Astrocyte (in vitro differentiated cells and primary cell): ENCODE measurements around the gene TMEM238L. TPM values are rescaled to one million over a fixed set of nuclear protein-coding genes. Genes with fewer than 3 reads are reported as not detected.

Experiments
- DNase-seq: peaks from one replicate; pipeline ENCODE4 v3.0.0-alpha.2; 2010; ENCODE audit warnings: low read depth
- FAIRE-seq: peaks from 2 replicates; lab custom pipeline; 2011; peaks lifted over from hg19 to GRCh38; lab: Jason Lieb, UNC
- H2AFZ ChIP-seq: 2 replicates; pipeline ENCODE4 v1.6.0; 2012; ENCODE audit warnings: low read depth, low read length, inconsistent platforms
- H3K27ac ChIP-seq: 2 replicates; pipeline ENCODE4 v1.5.1; 2011; ENCODE audit warnings: low read depth, low read length, inconsistent platforms
- H3K27me3 ChIP-seq: 2 replicates; pipeline ENCODE4 v1.6.0; 2011; ENCODE audit warnings: low read length, inconsistent platforms; ENCODE audit not compliant: insufficient read depth
- H3K36me3 ChIP-seq: 2 replicates; pipeline ENCODE4 v1.5.1; 2011; ENCODE audit warnings: low read length, inconsistent platforms; ENCODE audit not compliant: insufficient read depth
- H3K4me1 ChIP-seq: 2 replicates; pipeline ENCODE4 v1.5.1; 2011; ENCODE audit warnings: low read length, inconsistent platforms; ENCODE audit not compliant: insufficient read depth
- H3K4me2 ChIP-seq: 2 replicates; pipeline ENCODE4 v1.6.0; 2012; ENCODE audit warnings: low read length, inconsistent platforms
- H3K4me3 ChIP-seq: 2 replicates; pipeline ENCODE4 v1.5.1; 2011; ENCODE audit warnings: low read depth, mild to moderate bottlenecking, low read length, inconsistent platforms; ENCODE audit not compliant: insufficient read depth
- H3K79me2 ChIP-seq: 2 replicates; pipeline ENCODE4 v1.6.0; 2012; ENCODE audit warnings: mild to moderate bottlenecking, low read length, inconsistent platforms; ENCODE audit not compliant: insufficient read depth
- H3K9ac ChIP-seq: 2 replicates; pipeline ENCODE4 v1.6.0; 2012; ENCODE audit warnings: mild to moderate bottlenecking, low read length, inconsistent platforms
- H3K9me3 ChIP-seq: 2 replicates; pipeline ENCODE4 v1.5.1; 2012; ENCODE audit warnings: low read depth, mild to moderate bottlenecking, low read length, inconsistent platforms; ENCODE audit not compliant: insufficient read depth
- H4K20me1 ChIP-seq: 2 replicates; pipeline ENCODE4 v1.6.0; 2012; ENCODE audit warnings: low read length, inconsistent platforms; ENCODE audit not compliant: insufficient read depth
- H3K27ac Mint-ChIP-seq: one replicate; pipeline ENCODE4 v1.8.0; 2021; ENCODE audit warnings: mild to moderate bottlenecking, mixed read lengths; ENCODE audit not compliant: unreplicated experiment
- H3K27me3 Mint-ChIP-seq: one replicate; pipeline ENCODE4 v1.8.0; 2021; ENCODE audit warnings: low read depth, mixed read lengths; ENCODE audit not compliant: unreplicated experiment
- H3K36me3 Mint-ChIP-seq: one replicate; pipeline ENCODE4 v1.8.0; 2021; ENCODE audit warnings: low read depth, mixed read lengths; ENCODE audit not compliant: unreplicated experiment
- H3K4me1 Mint-ChIP-seq: one replicate; pipeline ENCODE4 v1.8.0; 2021; ENCODE audit warnings: low read depth, mixed read lengths; ENCODE audit not compliant: unreplicated experiment
- H3K4me3 Mint-ChIP-seq: one replicate; pipeline ENCODE4 v1.8.0; 2021; ENCODE audit warnings: mild to moderate bottlenecking, moderate library complexity, mixed read lengths; ENCODE audit not compliant: unreplicated experiment
- H3K9me3 Mint-ChIP-seq: one replicate; pipeline ENCODE4 v1.8.0; 2021; ENCODE audit warnings: mild to moderate bottlenecking, mixed read lengths; ENCODE audit not compliant: unreplicated experiment
- EZH2 ChIP-seq: IDR thresholded peaks from 2 replicates; pipeline ENCODE4 v1.6.1; 2012; ENCODE audit warnings: mild to moderate bottlenecking, low read length, inconsistent platforms; ENCODE audit not compliant: insufficient read depth
- total RNA-seq: library from RNA; stranded (reverse); gene quantifications from 2 replicates; pipeline ENCODE4 v1.2.1, GENCODE V29; 2021
- TF ChIP-seq, protein P1 (sequence below): IDR thresholded peaks from 2 replicates; pipeline ENCODE4 v1.5.1; 2011; ENCODE audit warnings: low read depth, mild to moderate bottlenecking, inconsistent platforms, low read length, moderate library complexity; ENCODE audit not compliant: insufficient read depth

Gene TMEM238L
- total RNA-seq, 1 donor from 2014 or later: not detected

DNA sequence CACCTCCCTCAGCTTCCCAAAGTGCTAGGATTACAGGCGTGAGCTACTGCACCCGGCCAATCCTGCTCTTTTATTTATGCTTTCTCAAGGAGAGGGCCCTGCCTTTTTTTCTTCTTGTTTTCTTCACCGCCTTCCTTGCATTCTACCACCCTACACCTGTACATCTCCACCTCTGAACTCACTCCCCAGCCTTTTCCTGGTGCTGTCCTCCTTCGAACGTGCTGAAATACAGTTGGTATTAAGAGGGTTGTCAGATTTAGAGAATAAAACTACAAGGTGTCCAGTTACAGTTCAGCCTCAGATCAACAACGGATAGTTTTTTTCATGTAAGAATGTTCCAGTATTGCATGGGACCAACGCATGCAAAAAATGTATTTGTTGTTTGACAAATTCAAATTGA, 32.2 kb upstream of the TMEM238L start:
- FAIRE-seq (no peak), DNase-seq (no peak)
- Mint-ChIP-seq H3K36me3 (no peaks in the 10 kb centered on the region), H3K9me3 (no peaks in the 10 kb centered on the region), H3K27me3 (peaks cover 12% of the 10 kb centered on the region), H3K4me1 (no peaks in the 10 kb centered on the region), H3K27ac (no peak overlapping the region), H3K4me3 (no peak overlapping the region)
- no peaks in the 10 kb centered on the region for H3K79me2 ChIP-seq
- H2AFZ ChIP-seq: no peak overlapping the region
- H3K4me2 ChIP-seq: no peak overlapping the region
- H3K4me3 ChIP-seq: no peak overlapping the region
- H3K27ac ChIP-seq: no peak overlapping the region
- no peaks in the 10 kb centered on the region for H3K36me3 ChIP-seq
- H3K9me3 ChIP-seq: no peaks in the 10 kb centered on the region
- no peaks in the 10 kb centered on the region for H3K4me1 ChIP-seq
- TF ChIP-seq, protein P1, sequence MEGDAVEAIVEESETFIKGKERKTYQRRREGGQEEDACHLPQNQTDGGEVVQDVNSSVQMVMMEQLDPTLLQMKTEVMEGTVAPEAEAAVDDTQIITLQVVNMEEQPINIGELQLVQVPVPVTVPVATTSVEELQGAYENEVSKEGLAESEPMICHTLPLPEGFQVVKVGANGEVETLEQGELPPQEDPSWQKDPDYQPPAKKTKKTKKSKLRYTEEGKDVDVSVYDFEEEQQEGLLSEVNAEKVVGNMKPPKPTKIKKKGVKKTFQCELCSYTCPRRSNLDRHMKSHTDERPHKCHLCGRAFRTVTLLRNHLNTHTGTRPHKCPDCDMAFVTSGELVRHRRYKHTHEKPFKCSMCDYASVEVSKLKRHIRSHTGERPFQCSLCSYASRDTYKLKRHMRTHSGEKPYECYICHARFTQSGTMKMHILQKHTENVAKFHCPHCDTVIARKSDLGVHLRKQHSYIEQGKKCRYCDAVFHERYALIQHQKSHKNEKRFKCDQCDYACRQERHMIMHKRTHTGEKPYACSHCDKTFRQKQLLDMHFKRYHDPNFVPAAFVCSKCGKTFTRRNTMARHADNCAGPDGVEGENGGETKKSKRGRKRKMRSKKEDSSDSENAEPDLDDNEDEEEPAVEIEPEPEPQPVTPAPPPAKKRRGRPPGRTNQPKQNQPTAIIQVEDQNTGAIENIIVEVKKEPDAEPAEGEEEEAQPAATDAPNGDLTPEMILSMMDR: no peak
- no peak for TF ChIP-seq EZH2
- H3K9ac ChIP-seq: no peak overlapping the region
- no peaks in the 10 kb centered on the region for H3K27me3 ChIP-seq
- H4K20me1 ChIP-seq: no peaks in the 10 kb centered on the region

- no peak overlapping the region for H3K27ac Mint-ChIP-seq
- Histone ChIP-seq H3K9ac (no peak overlapping the region), H3K79me2 (no peaks in the 10 kb centered on the region), H3K27me3 (no peaks in the 10 kb centered on the region), H3K36me3 (no peaks in the 10 kb centered on the region), H2AFZ (no peak overlapping the region), H4K20me1 (no peaks in the 10 kb centered on the region), H3K4me3 (no peak overlapping the region), H3K9me3 (no peaks in the 10 kb centered on the region), H3K4me1 (no peaks in the 10 kb centered on the region), H3K4me2 (no peak overlapping the region), H3K27ac (no peak overlapping the region)
- peaks cover 2% of the 10 kb centered on the region for H3K27me3 Mint-ChIP-seq
- no peaks in the 10 kb centered on the region for H3K9me3 Mint-ChIP-seq
- no peak overlapping the region for H3K4me3 Mint-ChIP-seq
- H3K4me1 Mint-ChIP-seq: no peaks in the 10 kb centered on the region
- H3K36me3 Mint-ChIP-seq: no peaks in the 10 kb centered on the region
- DNase-seq: no peak
- FAIRE-seq: no peak
- TF ChIP-seq EZH2: no peak
- TF ChIP-seq, protein P1: no peak
Measured at GRCh38 chr17:10831696-10832095, 27.8 kb upstream of the TMEM238L start.

GRCh38 chr17:10827898-10828552, 24.1 kb upstream of the TMEM238L start:
- H3K27ac Mint-ChIP-seq: no peak overlapping the region
- no peaks in the 10 kb centered on the region for H4K20me1 ChIP-seq
- H3K9me3 Mint-ChIP-seq: peaks cover 3% of the 10 kb centered on the region
- H3K36me3 ChIP-seq: no peaks in the 10 kb centered on the region
- no peak overlapping the region for H3K9ac ChIP-seq
- no peaks in the 10 kb centered on the region for H3K4me1 ChIP-seq
- no peaks in the 10 kb centered on the region for H3K27me3 ChIP-seq
- H3K27ac ChIP-seq: no peak overlapping the region
- H3K36me3 Mint-ChIP-seq: no peaks in the 10 kb centered on the region
- H3K27me3 Mint-ChIP-seq: peaks cover 7% of the 10 kb centered on the region
- H3K4me1 Mint-ChIP-seq: no peaks in the 10 kb centered on the region
- no peaks in the 10 kb centered on the region for H3K79me2 ChIP-seq
- DNase-seq: no peak
- no peak overlapping the region for H2AFZ ChIP-seq
- no peak overlapping the region for H3K4me3 ChIP-seq
- H3K4me3 Mint-ChIP-seq: no peak overlapping the region
- H3K4me2 ChIP-seq: no peak overlapping the region
- no peak for FAIRE-seq
- TF ChIP-seq, protein P1: no peak
- no peaks in the 10 kb centered on the region for H3K9me3 ChIP-seq
